Ovary (tissue), 9 donors: ENCODE data around the gene SVOP. TPM values are rescaled to one million over a fixed set of nuclear protein-coding genes. Genes with fewer than 3 reads are reported as not detected.
"Not testable (repeated sequence)": the region's sequence is repeated elsewhere in the genome, so short reads cannot be mapped to it uniquely, and the experiment has no call there.

Source experiments
- DNase-seq, 5 donors: peaks; one replicate each; pipeline ENCODE4 v3.0.0-alpha.2; 2019 to 2020
- H3K27ac ChIP-seq, 2 donors: fragments of 200-600 bp; one replicate each; pipeline versions ENCODE4 v1.5.1 to v1.8.0; 2019 to 2022
- H3K27me3 ChIP-seq: fragments of 200-600 bp; one replicate; pipeline ENCODE4 v1.8.0; 2022
- H3K36me3 ChIP-seq: fragments of 200-600 bp; sonication (generic); one replicate; pipeline ENCODE4 v1.5.1; 2019
- H3K4me1 ChIP-seq: one replicate; pipeline ENCODE4 v1.8.1; 2013; ENCODE audit warnings: mild to moderate bottlenecking, moderate library complexity; ENCODE audit not compliant: insufficient read depth
- H3K4me3 ChIP-seq: fragments of 200-600 bp; sonication (generic); one replicate; pipeline ENCODE4 v1.5.1; 2017
- H3K9me3 ChIP-seq, 2 donors: fragments of 200-600 bp in 1 of 2; sonication (generic) in 1 of 2; one replicate each; pipeline versions ENCODE4 v1.5.1 to v1.8.1; 2013 to 2019; ENCODE audit warnings: mild to moderate bottlenecking in 1 of 2, moderate library complexity in 1 of 2
- EP300 ChIP-seq: sonication (generic); formaldehyde crosslinking; IDR thresholded peaks from one replicate; pipeline ENCODE4 v1.6.1; 2017; ENCODE audit warnings: antibody characterized with exemption
- POLR2A ChIP-seq: fragments of 450-650 bp; IDR thresholded peaks from one replicate; pipeline ENCODE4 v1.6.1; 2017; ENCODE audit warnings: antibody characterized with exemption, mild to moderate bottlenecking, moderate library complexity
- WGBS, 3 donors: extraction: QIAGEN DNeasy Blood & Tissue Kit in 1 of 3; methylation state at CpG; one replicate each; pipeline versions ENCODE4 v1.1.5 to v1.1.7; 2013 to 2017; 5-methylcytosine and 5-hydroxymethylcytosine counted together
- intact Hi-C, 4 donors: fragments of 100-400 bp; cut with DNase I; formaldehyde crosslinking; loops; one replicate each; pipeline versions ENCODE4 v1.11.0 to v1.15.1; 2022 to 2023
- polyA plus RNA-seq, 2 donors: library from polyadenylated mRNA; stranded (reverse); fragments of 200-250 nt in 1 of 2; fragments of 350-450 nt in 1 of 2; fragmentation: Illumina TruSeq in 1 of 2; extraction: RNeasy Lipid Tissue Mini Kit (QIAGEN cat#74804) in 1 of 2; gene quantifications; one replicate each; pipeline ENCODE4 v1.2.3, GENCODE V29; 2013 to 2014
- total RNA-seq, 7 donors: library from RNA; depleted of rRNA in 2 of 7; stranded (reverse); fragments of >200 nt in 2 of 7; fragmentation: NEBNext Ultra II Directional in 3 of 7; extraction: Animal tissue kit (Norgen Biotek cat#: 25700) in 3 of 7; gene quantifications; one replicate each; pipeline versions ENCODE4 v1.1.0 to v1.2.4, GENCODE V29; 2016 to 2023
- TF ChIP-seq, protein P1 (sequence below), 3 donors: fragments of 450-650 bp in 2 of 3; fragments of 200-600 bp in 1 of 3; IDR thresholded peaks; one replicate each; pipeline versions ENCODE4 v1.5.1 to v1.8.0; 2016 to 2022; ENCODE audit warnings: antibody characterized with exemption in 3 of 3, mild to moderate bottlenecking in 1 of 3
- donor health status: DM: no; HTN: no; CAD: no; lungs with moderate emphysema.
- donor health status: DM: no; HTN: no; CAD: no.
- donor health status: Bipolar disorder and iron deficiency.
- donor health status: DM: yes; HTN: yes; CAD: no.
- donor health status: DM: no; HTN: no; CAD: no.
- donor health status: DM: yes; HTN: yes; CAD: no.

SVOP gene
- total and polyA plus RNA-seq, 9 donors: not detected

DNA sequence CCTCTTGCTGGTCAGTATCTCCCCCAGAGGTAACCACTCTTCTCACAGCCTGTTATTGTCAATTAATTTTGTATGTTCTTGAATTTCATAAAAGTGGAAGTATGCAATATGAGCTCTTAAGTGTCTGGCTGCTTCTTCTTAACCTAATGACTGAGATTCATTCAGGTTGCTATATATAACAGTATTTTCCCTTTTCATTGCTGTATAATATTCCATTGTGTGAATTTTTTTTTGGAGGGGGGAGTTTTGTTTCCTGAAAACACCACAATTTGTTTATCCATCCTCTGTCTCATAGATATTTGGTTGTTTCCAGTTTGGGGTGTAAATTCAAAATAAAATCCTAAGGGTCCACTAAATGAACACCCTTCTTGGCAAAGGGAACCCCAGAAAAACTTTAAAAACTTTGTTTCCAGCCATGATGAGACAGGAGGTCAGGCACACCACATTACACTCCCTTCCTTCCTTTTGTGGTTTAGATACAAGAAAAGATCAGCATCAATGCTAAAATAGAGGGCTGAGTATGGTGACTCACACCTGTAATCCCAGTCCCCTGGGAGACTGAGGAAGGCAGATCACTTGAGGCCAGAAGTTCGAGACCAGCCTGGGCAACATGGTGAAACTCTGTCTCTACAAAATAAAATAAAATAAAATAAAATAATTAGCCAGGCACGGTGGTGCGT lies 145.0 kb downstream of the SVOP start:
- intact Hi-C loops: no loop called here
- Histone ChIP-seq H3K27ac (no peak overlapping the region), H3K4me1 (no peaks in the 10 kb centered on the region), H3K9me3 (no peaks in the 10 kb centered on the region), H3K27me3 (no peaks in the 10 kb centered on the region), H3K36me3 (no peaks in the 10 kb centered on the region), H3K4me3 (no peak overlapping the region)
- no peak for TF ChIP-seq POLR2A
- TF ChIP-seq, protein P1, sequence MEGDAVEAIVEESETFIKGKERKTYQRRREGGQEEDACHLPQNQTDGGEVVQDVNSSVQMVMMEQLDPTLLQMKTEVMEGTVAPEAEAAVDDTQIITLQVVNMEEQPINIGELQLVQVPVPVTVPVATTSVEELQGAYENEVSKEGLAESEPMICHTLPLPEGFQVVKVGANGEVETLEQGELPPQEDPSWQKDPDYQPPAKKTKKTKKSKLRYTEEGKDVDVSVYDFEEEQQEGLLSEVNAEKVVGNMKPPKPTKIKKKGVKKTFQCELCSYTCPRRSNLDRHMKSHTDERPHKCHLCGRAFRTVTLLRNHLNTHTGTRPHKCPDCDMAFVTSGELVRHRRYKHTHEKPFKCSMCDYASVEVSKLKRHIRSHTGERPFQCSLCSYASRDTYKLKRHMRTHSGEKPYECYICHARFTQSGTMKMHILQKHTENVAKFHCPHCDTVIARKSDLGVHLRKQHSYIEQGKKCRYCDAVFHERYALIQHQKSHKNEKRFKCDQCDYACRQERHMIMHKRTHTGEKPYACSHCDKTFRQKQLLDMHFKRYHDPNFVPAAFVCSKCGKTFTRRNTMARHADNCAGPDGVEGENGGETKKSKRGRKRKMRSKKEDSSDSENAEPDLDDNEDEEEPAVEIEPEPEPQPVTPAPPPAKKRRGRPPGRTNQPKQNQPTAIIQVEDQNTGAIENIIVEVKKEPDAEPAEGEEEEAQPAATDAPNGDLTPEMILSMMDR (IDR thresholded peaks at IDR 0.05): no peak
- TF ChIP-seq EP300: no peak
- no peak for DNase-seq
- WGBS, 3 donors: 76 to 84% (median 83%) methylated on average over 3 of the region's 3 CpGs

DNA sequence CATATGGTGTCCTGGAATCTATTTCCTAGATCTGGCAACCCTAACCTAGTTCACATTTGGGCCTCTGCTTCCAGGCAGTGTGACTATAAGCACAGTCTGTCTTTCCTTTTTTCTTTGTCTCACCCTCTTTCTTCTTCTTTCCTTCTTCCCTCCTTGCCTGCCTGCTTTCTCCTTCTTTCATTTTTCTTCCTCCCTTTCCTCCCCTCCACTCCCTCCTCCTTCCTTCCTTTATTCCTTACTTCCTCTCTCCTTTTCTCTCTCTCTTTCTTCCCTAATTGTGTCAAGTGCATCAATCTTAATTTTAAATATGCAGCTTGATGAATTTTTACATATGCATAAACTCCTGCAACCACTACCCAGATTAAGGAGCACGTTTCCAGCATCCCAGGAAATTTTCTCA lies 145.6 kb downstream of the SVOP start:
- Histone ChIP-seq H3K36me3 (no peaks in the 10 kb centered on the region), H3K4me1 (no peaks in the 10 kb centered on the region), H3K27ac (no peak overlapping the region), H3K9me3 (no peaks in the 10 kb centered on the region), H3K27me3 (no peaks in the 10 kb centered on the region), H3K4me3 (no peak overlapping the region)
- intact Hi-C loops: no loop called here
- DNase-seq: no peak
- WGBS, 3 donors: 15 to 19% (median 18%) methylated on average over 1 of the region's 1 CpG
- no peak for TF ChIP-seq POLR2A
- no peak for TF ChIP-seq EP300
- TF ChIP-seq, protein P1 (IDR thresholded peaks at IDR 0.05): no peak

DNA sequence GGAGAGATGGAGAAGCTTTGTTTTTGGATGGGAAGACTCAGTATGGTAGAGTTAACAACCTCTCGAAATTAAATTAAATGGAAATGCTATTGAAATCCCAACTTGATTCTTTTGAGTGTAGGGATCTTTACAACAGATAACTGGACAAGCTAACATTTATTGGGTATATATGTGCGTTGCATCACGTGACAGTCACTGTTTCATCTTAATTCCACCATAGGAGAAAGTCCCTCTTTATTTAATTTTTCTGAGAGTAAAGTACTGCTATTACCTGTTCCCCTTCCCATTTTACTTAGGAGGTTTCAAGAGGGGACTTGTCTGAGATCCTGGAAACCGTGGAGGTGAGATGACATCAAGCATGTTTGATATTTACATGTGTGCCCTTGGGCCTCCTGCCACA lies 152.1 kb downstream of the SVOP start:
- DNase-seq: no peak
- TF ChIP-seq POLR2A (no peak), EP300 (no peak)
- TF ChIP-seq, protein P1 (IDR thresholded peaks at IDR 0.05): no peak
- Histone ChIP-seq H3K4me3 (no peak overlapping the region), H3K4me1 (no peaks in the 10 kb centered on the region), H3K27ac (no peak overlapping the region), H3K36me3 (no peaks in the 10 kb centered on the region), H3K9me3 (no peaks in the 10 kb centered on the region), H3K27me3 (no peaks in the 10 kb centered on the region)
- intact Hi-C loops: no loop called here
- WGBS, 3 donors: 88 to 95% (median 92%) methylated on average over 4 of the region's 4 CpGs

DNA sequence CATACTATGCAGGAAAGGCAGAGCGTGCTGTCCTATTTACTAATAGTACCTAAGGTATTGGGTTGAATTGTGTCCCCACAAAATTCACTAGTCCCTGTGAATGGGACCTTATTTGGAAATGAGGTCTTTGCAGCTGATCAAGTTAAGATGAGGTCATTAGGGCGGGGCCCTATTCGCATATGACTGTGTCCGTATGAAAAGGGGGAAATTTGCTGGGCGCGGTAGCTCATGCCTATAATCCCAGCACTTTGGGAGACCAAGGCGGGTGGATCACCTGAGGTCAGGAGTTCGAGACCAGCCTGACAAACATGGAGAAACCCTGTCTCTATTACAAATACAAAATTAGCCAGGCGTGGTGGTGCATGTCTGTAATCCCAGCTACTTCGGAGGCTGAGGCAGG lies 154.8 kb downstream of the SVOP start:
- H3K4me1 ChIP-seq, H3K4me3 ChIP-seq, DNase-seq, H3K9me3 ChIP-seq, intact Hi-C loops, H3K27me3 ChIP-seq, H3K27ac ChIP-seq, H3K36me3 ChIP-seq: not testable (repeated sequence)
- WGBS, 3 donors: 92 to 95% (median 93%) methylated on average over 10 of the region's 10 CpGs

DNA sequence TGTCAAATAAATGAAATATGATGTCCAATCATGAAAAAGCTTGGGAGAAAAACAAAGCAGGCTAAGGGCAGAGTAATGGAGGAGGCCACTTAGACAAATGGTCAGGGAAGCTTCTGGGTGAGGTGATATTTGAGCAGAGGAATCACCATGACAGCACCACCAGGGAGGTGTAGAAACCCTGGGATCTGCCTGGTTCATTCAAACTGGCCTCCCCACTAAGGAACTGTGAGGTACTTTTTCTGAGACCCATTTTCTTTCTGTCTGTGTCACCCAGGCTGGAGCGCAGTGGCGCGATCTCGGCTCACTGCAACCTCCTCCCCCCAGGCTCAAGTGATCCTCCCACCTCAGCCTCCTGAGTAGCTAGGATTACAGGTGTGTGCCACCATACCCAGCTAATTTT lies 155.7 kb downstream of the SVOP start:
- no peak for TF ChIP-seq POLR2A
- TF ChIP-seq, protein P1 (IDR thresholded peaks at IDR 0.05): no peak
- no peak for TF ChIP-seq EP300
- Histone ChIP-seq H3K9me3 (no peaks in the 10 kb centered on the region), H3K36me3 (no peaks in the 10 kb centered on the region), H3K27ac (no peak overlapping the region), H3K4me1 (no peaks in the 10 kb centered on the region), H3K27me3 (no peaks in the 10 kb centered on the region), H3K4me3 (no peak overlapping the region)
- no peak for DNase-seq
- intact Hi-C loops: no loop called here
- 95 to 100% (median 99%) methylated on average over 4 of the region's 4 CpGs for WGBS, 3 donors
